Measurements from ENCODE around the gene PCNX2. TPM values are rescaled to one million over a fixed set of nuclear protein-coding genes. Genes with fewer than 3 reads are reported as not detected.
"Not testable (repeated sequence)": the region's sequence is repeated elsewhere in the genome, so short reads cannot be mapped to it uniquely, and the experiment has no call there.

Gene PCNX2
- total and polyA plus RNA-seq, 2 donors (not counting 3 experiments of a cell fraction or from before 2014, with no cell fraction given), result 6.6 to 11.0 TPM

- Histone ChIP-seq H3K9me3 (replicated peaks; ENCODE audit: control insufficient read depth, insufficient read depth, low read length) (no peaks in the 10 kb centered on the region), H2AFZ (ENCODE audit: low read depth, low read length) (no peak overlapping the region), H4K20me1 (replicated peaks; ENCODE audit: control insufficient read depth, extremely low read depth, insufficient read depth, low read length) (no peaks in the 10 kb centered on the region), H3K36me3 (ENCODE audit: control insufficient read depth in 2 of 2, extremely low read depth in 1 of 2, insufficient read depth in 2 of 2, low read length in 2 of 2) (no peaks in the 10 kb centered on the region), H3K4me1 (ENCODE audit: control insufficient read depth, extremely low read depth, insufficient read depth, low read length) (peaks cover 5% of the 10 kb centered on the region), H3K79me2 (ENCODE audit: control insufficient read depth, insufficient read depth, low read length) (no peaks in the 10 kb centered on the region), H3K4me3 (replicated peaks in 1 of 3; ENCODE audit: insufficient read depth in 1 of 3, low read depth in 1 of 3, low read length in 3 of 3) (no peak overlapping the region), H3K27me3 (ENCODE audit: control insufficient read depth in 2 of 2, insufficient read depth in 2 of 2, low read length in 2 of 2) (no peaks in the 10 kb centered on the region), H3K27ac (ENCODE audit: insufficient read depth, low read depth, low read length) (no peak overlapping the region), H3K4me2 (ENCODE audit: insufficient read depth, low read length) (no peak overlapping the region), H3K9me1 (replicated peaks; ENCODE audit: control insufficient read depth, extremely low read depth, insufficient read depth, low read length) (no peaks in the 10 kb centered on the region), H3K9ac (replicated peaks; ENCODE audit: extremely low read depth, insufficient read depth, low read length) (no peak overlapping the region)
- FAIRE-seq (no peak), DNase-seq (ENCODE audit: low read depth, low spot score) (no peak)
- CTCF ChIA-PET, result no interaction called here
- TF ChIP-seq JUN (IDR thresholded peaks at IDR 0.05; ENCODE audit: borderline replicate concordance, insufficient read depth, insufficient read length, low read depth) (no peak), POLR2AphosphoS5 (IDR thresholded peaks at IDR 0.05; ENCODE audit: insufficient read depth, low read depth, low read length) (no peak), EZH2 (IDR thresholded peaks at IDR 0.05; ENCODE audit: borderline replicate concordance, low read depth, low read length, severe bottlenecking) (no peak), POLR2A (IDR thresholded peaks at IDR 0.05; ENCODE audit: low read depth, low read length) (no peak), FOS (IDR thresholded peaks at IDR 0.05; ENCODE audit: borderline replicate concordance, insufficient read depth, low read length) (no peak), MYC (IDR thresholded peaks at IDR 0.05; ENCODE audit: low read depth, low read length) (no peak), MAX (IDR thresholded peaks at IDR 0.05; ENCODE audit: insufficient read depth, insufficient read length) (no peak), CTCF (IDR thresholded peaks at IDR 0.05; ENCODE audit: extremely low read depth in 1 of 2, insufficient read depth in 1 of 2, low read depth in 1 of 2, low read length in 2 of 2) (no peak), GATA2 (IDR thresholded peaks at IDR 0.05; ENCODE audit: insufficient read depth, insufficient read length, low read depth, low read length) (no peak)
- BruUV-seq (replicated peaks), result no TSS peak
- intact Hi-C loops (cut with micrococcal nuclease) (no loop called here), dilution Hi-C loops (cut with MboI; ENCODE audit: extremely low pct_ligation_motif_present, low sequenced_read_pairs) (no loop called here)
- POLR2A ChIA-PET, result no interaction called here
Observed at GRCh38 chr1:233004451-233004850, 291.1 kb downstream of the PCNX2 start.

DNA sequence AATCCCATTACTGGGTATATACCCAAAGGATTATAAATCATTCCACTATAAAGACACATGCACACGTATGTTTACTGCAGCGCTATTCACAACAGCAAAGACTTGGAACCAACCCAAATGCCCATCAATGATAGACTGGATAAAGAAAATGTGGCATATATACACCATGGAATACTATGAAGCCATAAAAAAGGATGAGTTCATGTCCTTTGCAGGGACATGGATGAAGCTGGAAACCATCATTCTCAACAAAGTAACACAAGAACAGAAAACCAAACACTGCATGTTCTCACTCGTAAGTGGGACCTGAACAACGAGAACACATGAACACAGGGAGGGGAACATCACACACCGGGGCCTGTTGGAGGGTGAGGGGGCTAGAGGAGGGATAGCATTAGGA is 291.9 kb downstream of the PCNX2 start:
- POLR2A ChIA-PET; intact Hi-C loops (cut with micrococcal nuclease): not testable (repeated sequence)

More for the DNA sequence above, 291.9 kb downstream of the PCNX2 start:
- H3K9me1 ChIP-seq (replicated peaks; ENCODE audit: control insufficient read depth, extremely low read depth, insufficient read depth, low read length); H3K27me3 ChIP-seq (ENCODE audit: control insufficient read depth in 2 of 2, insufficient read depth in 2 of 2, low read length in 2 of 2); H3K4me1 ChIP-seq (ENCODE audit: control insufficient read depth, extremely low read depth, insufficient read depth, low read length); CTCF ChIA-PET; DNase-seq (ENCODE audit: low read depth, low spot score); H2AFZ ChIP-seq (ENCODE audit: low read depth, low read length); H3K27ac ChIP-seq (ENCODE audit: insufficient read depth, low read depth, low read length); BruUV-seq (replicated peaks); H3K9ac ChIP-seq (replicated peaks; ENCODE audit: extremely low read depth, insufficient read depth, low read length); H3K4me2 ChIP-seq (ENCODE audit: insufficient read depth, low read length); H3K79me2 ChIP-seq (ENCODE audit: control insufficient read depth, insufficient read depth, low read length); H3K4me3 ChIP-seq (replicated peaks in 1 of 3; ENCODE audit: insufficient read depth in 1 of 3, low read depth in 1 of 3, low read length in 3 of 3); H3K9me3 ChIP-seq (replicated peaks; ENCODE audit: control insufficient read depth, insufficient read depth, low read length); FAIRE-seq; dilution Hi-C loops (cut with MboI; ENCODE audit: extremely low pct_ligation_motif_present, low sequenced_read_pairs); H4K20me1 ChIP-seq (replicated peaks; ENCODE audit: control insufficient read depth, extremely low read depth, insufficient read depth, low read length); H3K36me3 ChIP-seq (ENCODE audit: control insufficient read depth in 2 of 2, extremely low read depth in 1 of 2, insufficient read depth in 2 of 2, low read length in 2 of 2): not testable (repeated sequence)
